OCI-M2 (cell line): Measurements from ENCODE around the gene CMTM4.
"Not testable (repeated sequence)": the region's sequence is repeated elsewhere in the genome, so short reads cannot be mapped to it uniquely, and the experiment has no call there.

Source experiments
- DNase-seq: peaks from one replicate; lab custom pipeline; 2025; ENCODE audit not compliant: unreplicated experiment; lab: John Stamatoyannopoulos, UW

The CMTM4 gene

DNA sequence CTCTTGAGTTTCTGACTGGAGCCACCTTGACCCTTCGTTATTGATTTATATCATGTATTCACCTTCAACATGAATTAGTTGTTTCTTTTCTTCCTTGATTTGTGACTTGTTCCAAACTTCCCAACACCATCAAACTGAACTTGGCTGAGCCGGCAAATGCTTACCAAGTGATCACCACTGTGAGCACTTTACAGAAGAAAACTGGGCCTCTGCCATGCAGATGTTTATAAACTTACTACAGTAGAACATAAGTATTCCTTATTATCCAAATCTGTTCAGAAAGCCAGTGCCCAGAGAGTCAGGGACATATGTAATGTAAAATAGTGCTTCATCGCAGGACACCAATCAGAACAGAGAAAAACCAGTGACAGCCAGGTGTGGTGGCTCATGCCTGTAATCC lies 19.9 kb downstream of the CMTM4 start:
- DNase-seq: no peak

DNA sequence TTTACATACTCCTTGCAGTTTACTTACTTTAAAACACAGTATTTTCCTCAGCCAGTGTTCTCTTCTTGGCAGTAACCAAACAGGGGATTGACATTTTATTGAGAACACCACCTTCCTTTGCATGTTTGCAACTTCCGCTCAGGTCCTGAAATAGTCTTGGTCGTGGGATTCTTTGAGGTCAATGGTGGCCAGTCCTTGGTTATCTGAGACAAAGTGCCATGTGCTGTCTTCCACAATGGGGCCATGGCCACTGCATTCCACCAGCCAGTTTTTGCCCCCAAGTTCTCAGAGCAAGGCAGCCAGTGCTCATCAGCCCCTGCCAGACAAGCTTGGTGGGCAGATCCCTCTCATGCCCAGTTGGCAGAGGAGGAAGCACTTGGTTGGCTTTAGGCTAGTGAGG lies 22.9 kb downstream of the CMTM4 start:
- DNase-seq: no peak

DNA sequence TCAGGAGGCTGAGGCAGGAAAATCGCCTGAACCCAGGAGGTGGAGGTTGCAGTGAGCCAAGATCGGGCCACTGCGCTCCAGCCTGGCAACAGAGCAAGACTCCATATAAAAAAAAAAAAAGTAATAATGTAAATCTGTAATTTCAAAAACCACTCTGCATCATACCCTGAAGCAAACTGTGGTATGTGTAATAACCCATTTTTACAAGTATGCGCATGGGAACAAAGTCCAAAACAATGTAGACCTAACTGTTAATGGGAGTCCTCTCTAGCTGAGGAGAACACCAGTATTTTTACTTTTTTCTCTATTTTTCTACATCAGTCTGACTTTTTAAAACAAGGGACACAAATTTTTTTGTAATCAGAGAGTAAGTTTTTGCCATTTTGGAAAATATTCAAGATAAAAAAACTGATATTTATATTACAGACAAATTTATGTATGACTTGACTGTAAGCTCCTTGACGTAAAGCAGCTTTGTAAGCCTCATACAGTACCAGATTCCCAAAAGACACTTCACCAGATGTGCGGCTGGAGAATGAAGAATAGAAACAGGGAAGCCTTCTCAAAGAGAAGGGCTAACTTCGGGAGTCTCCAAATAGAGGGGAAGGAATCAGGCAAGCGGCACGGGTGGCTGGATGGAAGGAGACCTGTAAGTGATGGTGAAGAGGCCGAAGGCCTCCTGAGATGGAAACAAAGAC lies 25.7 kb downstream of the CMTM4 start:
- no peak for DNase-seq

DNA sequence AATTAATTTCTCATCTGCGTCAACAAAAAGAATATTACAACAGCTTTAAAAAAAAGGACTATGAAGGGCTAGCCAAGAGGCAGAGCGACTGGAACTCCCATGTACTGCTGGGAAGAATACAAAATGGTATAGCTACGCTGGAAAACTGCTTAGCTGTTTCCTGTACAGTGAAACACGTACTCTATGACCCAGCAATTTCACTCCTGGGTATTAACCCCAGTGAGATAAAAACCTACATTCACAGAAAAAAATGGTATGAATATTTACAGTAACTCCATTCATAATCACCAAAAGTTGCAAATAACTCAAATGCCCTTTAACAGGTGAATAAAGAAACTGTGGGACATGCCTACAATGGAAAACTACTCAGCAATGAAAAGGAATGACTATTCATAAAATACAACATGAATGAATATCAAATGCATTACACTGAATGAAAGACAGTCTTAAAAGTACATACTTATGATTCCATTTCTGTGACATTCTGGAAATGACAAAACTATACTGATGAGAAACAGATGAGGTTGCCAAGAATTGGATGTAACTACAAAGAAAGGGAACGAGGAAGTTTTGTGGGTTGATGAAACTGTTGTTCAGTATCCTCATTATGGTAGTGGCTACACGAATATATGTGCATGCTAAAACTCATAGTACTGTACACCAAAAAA lies 27.6 kb downstream of the CMTM4 start:
- DNase-seq: no peak

DNA sequence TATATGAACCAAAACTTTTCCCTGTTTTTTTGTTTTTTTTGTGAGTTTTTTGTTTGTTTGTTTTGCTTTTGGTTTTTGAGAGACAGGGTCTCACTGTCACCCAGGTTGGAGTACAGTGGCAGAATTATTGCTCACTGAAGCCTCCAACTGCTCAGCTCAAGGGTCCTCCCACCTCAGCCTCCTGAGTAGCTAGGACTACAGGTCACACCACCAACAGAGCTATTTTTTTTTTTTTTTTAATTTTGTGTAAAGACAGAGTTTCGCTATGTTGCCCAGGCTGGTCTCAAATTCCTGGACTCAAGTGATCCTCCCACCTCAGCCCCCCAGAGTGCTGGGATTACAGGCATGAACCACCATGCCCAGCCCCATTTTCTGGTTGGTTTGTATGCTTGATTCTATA lies 28.6 kb downstream of the CMTM4 start:
- no peak for DNase-seq

DNA sequence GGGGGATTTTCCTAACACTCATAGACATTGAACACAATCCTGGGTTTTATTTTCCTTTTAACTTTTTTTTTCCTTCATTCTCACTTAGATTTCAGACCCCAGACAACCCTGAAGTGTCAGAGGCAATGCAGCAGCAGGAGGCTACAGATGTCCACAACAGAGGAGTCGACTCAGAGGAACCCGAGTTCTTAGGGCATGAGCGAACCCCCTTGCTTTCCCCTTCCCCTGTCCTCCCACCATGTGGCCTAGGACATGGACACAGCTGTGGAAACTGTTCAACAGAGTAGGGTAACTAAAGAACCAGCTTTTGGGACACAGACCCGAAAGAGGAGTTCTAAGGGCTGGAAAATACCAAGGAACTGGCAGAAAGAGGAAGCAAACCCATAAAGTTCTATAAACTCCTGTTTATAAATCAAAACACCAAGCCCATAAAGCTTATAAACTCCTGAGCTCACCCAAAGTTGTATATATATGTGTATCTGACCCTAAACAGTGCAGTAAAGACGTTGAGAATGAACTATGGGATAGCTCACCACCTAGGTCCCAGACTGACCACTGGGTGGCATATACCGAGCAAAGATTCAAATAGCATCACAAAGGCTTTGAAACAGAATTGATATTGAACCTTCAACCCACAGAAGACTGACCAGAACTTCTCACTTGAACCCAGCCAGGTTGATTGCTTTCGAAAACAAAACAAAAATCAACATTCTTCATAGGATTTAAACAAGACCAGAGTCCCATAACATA lies 33.9 kb downstream of the CMTM4 start:
- DNase-seq: no peak

DNA sequence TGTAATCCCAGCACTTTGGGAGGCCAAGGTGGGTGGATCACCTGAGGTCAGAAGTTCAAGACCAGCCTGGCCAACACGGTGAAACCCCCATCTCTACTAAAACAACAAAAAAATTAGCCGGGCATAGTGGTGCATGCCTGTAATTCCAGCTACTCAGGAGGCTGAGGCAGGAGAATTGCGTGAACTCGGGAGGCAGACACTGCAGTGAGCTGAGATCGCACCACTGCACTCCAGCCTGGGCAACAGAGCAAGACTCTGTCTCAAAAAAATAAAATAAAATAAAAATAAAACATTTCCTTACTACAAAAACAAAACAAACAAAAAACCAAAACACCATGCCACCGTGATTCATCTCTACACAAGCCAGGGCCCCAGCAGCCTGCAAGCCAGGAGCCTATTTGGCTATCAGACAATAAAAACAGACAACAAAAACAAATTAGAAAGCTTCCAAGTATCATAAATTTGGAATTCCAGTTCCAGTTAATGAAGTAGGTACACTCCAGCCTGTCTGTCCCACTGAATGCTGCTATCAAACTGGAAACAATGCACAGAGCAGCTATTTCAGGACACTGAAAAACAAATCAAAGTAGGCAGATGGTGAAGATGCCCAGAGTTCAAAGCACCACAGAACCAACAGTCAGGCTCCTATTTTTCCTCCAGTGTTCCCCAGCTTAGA lies 34.7 kb downstream of the CMTM4 start:
- DNase-seq: not testable (repeated sequence)

DNA sequence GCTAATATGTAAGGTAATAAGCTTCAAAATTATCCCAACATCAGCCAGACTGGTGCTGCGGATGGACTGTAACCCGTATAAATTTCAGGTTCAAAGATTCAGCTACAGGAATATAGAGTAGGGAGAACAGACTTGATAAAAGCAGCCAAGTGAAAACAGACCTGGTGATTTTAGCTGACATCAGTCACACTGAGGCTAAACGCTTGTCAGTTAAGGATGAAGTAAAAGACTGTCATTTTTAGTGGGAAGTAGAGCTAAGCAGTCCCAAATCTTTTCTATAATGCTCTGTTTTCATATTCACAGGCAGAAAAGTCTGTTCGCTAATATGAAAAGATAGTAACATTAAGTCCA lies 35.4 kb downstream of the CMTM4 start:
- no peak for DNase-seq

DNA sequence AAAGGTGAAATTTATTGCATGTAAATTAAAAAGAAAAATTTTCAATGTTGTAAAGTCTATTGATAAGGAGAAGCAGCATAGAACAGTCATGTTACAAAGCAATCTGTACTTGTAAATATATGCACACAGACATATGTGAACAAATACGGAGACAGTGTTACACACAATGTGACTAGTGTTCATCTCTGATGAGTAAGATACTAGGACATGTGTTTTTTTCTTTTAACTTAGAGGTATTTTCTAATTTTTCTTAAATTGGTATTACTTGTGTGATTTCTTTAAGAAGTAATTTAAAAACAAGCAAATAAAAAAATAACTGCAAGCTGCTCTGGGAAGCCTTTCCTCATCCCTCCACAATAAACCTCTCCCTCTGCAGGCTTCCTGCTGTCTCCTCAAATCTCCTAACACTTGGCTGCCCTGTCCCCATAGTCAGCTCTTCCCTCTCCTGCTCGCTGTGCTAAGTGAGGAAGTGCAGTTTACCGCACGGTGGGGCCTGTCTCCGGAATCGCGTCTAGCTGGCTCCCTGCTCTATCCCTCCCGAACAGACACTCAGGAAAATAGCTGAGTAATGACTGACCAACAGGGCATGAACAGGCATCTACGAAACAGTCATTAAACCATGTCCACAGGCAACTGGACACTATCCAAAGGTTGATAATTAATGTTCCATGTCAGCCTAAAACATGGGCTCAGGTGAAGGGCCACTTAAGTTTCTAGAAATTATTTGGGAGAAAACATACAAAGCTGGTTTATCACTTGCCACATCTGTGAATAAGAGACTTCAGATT lies 35.9 kb downstream of the CMTM4 start:
- peak; percentile 15 for DNase-seq

DNA sequence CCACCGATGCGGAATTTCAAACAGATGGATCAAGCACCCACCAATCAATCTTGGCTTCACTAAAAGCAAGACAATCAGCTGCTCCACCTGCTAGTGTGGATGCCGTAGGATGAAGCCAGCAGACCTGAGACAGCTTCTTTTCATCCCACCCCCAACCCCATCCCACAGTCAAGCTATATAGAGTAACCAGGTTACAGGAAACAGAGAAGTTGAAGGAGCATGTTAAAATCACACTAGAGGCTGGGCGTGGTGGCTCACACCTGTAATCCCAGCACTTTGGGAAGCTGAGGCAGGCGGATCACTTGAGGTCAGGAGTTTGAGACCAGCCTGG lies 37.7 kb downstream of the CMTM4 start:
- no peak for DNase-seq

DNA sequence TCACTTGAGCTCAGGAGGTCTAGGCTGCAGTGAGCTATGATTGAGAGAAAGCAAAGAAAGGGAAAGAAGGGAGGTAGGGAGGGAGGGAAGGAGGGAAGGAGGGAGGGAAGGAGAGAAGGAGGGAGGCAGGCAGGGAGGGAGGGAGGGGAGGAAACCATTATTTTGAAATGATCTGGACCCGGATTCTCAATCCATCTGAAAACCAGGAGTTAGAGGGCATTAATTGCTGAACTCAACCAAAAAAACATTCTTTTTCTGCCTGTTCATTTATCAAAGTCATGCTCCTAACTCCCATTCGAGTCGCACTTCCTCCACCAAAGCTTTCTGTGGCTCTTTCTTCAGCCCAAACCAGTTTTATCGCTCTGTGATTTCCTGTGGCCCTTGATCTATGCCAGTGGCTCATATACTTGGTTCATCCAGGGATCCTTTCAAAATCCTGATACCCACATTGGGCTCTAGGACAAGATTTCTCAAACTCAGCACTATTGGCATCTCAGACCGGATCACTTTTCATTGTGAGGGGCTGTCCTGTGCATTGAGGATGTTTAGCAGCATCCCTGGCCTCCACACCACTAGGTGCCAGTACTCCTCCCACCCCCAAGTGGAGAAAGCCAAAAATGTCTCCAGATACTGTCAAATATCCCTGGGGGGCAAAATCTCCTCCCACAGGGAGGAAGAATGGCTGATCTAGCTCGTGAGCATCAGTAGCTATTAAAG lies 38.2 kb downstream of the CMTM4 start:
- DNase-seq: no peak

DNA sequence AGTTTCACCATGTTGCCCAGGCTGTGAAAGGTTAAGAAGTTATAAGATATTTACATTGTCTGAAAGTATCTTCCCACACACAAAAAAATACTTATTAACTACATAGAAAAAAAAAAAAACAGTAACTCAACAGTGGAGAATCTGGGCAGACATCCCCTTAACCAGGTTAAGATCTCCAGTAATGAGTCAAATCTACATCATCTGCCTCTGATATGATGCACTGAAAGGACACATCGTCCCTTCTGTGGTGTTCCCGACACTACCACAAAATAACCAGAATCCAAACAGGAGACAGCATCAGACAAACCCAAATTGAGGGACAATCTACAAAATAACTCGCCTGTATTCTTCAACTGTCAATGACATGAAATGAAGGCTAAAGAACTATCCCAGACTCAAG lies 40.0 kb downstream of the CMTM4 start:
- no peak for DNase-seq

DNA sequence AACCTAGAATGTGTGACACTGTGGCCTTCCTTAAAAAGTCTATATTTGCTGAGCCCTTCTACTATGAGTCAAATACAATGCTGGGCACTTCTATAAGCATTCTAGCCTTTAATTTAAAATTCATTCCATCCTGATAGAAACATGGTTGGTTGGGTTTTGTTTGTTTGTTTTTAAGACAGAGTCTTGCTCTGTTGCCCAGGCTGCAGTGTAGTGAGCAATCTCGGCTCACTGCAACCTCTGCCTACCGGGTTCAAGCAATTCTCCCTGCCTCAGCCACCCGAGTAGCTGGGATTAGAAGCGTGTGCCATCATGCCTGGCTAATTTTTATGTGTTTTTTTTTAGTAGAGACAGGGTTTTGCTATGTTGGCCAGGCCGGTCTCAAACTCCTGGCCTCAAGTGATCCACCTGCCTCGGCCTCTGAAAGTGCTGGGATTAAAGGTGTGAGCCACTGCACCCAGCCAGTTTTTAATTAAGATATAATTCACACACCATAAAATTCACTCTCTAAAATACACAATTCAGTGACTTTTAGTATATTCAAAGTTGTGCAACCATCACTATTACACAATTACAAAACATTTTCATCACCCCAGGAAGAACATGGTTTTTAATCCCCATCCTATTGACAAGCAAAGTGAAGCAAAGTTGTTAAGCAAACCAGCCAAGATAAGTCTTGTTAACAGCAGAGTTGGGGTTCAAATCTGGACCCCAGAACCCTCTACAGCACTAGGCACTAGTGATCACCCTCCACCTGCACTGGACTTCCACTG lies 42.8 kb downstream of the CMTM4 start:
- no peak for DNase-seq

DNA sequence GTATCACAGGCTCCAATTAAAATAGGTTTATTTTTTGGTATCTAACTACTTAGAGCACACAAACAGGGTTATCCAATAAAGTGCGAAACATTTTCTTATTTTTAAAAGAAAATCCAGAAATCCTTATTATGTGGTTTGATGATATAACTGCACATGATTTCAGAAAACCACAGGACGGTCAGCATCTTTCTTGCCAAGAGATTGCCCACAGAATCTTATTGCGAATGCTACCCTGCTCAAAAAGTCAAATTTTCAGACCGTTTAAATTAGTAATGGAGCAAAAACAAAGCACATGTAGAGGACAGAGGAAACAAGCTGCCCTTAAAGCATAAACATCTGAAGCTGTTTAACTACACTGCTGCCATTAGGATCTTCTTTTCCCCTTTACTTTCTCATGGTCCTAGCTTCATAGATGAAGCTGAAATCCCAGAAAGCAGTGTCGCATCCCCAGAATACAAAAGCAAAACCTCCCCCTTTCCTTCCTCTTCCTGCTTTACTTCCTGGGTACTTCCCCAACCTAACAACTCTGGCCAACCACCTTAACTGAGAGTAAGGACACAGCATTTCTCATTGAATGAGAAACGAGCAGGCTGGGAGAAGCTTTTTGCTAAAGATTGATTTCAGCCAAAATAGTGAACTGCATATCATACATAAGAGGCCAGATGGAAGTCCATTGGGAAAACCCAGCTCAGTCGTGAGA lies 43.7 kb downstream of the CMTM4 start:
- DNase-seq: no peak

DNA sequence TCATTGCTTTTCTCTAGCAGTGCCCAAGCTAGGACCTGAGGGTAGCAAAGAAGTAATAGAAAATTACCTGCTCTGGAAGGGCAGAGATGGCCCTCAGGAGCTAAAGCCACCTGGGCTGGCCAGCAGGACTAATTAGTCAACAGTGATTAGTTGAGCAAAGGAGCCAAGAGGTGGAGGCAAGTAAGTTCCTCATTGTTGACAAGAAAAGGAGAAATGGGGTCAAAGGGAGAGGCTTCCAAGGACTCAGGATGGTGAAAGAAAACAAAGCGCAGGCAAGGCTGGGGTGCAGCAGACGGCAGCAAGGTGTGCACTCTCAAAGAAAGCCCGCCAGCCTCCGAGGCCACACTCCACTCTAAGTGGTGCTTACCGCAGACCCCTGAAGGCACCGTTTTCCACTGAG lies 44.6 kb downstream of the CMTM4 start:
- no peak for DNase-seq

DNA sequence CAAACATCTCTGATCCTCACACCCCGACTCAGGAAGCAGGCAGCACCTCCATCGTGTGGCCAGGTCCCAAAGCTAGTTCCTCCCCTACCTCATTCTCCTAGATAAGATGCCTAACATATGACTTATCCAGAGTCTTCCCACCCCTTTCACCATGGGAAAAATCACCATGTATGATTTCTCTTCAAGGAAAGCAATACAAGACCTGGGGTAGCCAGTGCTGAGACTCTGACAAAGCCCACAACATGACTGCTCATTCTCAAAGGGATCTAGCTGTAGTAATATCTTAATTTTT lies 45.1 kb downstream of the CMTM4 start:
- no peak for DNase-seq

DNA sequence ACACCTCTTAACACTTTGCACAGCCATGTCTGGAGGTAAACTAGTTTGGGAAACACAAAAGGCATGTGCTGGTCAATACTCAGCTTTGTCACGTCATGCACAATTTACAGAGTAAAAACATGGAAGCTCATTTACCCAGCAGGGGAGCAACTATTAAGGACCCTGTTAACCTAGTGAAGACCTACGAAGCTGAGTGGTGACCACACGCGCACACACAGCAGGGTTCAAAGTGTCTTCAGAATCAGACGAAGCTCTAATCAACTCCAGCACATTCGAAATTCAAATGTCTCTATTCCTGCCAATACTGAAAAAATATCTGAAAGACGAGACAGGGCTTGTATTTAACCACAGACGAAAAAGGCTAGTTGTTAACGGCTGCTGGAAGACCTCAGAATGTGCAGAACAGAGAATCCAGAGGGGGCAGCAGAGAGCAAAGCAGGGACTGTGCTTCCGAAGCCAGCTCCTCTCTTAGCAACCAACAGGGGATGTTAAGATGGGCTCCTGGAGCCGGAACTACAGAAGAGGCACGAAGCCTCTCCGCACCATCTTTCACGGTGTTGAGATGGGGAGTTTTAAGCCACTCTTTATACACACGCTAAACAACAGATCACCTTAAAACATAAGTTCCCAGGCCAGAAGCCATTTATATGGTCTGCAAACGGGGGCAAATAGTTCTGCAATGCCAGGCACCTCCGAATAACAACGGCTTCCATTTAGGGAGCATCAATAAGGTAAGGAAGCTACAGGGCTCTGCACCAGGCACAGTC lies 45.7 kb downstream of the CMTM4 start:
- peak; percentile 12 for DNase-seq

DNA sequence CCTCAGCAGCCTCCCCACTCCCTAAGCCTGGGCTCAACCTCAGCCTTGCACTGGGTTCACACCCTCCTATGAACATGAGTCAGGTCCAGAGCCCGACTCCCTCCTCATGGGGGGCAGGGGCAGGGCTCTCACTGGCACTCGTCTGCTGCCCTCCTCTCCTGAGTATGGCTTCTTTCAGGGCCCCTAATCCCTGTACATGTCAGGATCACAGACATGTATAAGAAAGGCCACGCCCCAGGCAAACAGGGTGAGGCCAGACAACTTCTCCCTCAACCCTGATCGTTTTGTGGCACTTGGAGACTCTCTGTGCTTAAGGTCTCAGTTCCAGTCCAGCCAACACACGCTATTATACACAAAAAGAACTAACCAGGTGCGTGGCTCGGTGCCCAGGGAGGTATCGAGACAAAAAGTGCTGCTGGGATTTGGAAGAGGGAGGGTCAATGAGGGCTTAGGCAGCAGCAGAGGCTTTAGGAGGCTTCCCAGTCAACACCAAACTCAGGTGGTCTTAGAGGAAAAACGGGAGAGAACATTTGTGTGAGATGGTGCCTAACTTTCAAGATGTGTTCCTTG lies 46.8 kb downstream of the CMTM4 start:
- DNase-seq: no peak
